Measurements from ENCODE around the gene TBX18. TPM values are rescaled to one million over a fixed set of nuclear protein-coding genes. Genes with fewer than 3 reads are reported as not detected.

Gene TBX18
- total and polyA plus RNA-seq, 2 of the 4 experiments (the other 2 are of a cell fraction): 0.86 to 1.3 TPM

GRCh38 chr6:84756466-84756865 is 7.9 kb downstream of the TBX18 start:
- no peak for DNase-seq
- Histone ChIP-seq H3K4me1 (ENCODE audit: control insufficient read depth, insufficient read depth, low read length) (no peaks in the 10 kb centered on the region), H3K4me2 (ENCODE audit: low read depth, low read length) (no peak overlapping the region), H3K27me3 (ENCODE audit: control insufficient read depth, insufficient read depth, low read length) (peaks cover 2% of the 10 kb centered on the region), H3K9me3 (ENCODE audit: control insufficient read depth, insufficient read depth, low read length) (no peaks in the 10 kb centered on the region), H4K5ac (ENCODE audit: low read depth, low read length) (no peak overlapping the region), H2BK20ac (ENCODE audit: low read depth, low read length) (no peak overlapping the region), H2BK15ac (ENCODE audit: low read depth, low read length) (no peak overlapping the region), H2BK120ac (ENCODE audit: low read depth, low read length) (no peak overlapping the region), H4K20me1 (ENCODE audit: insufficient read depth, low read length) (no peaks in the 10 kb centered on the region), H4K8ac (ENCODE audit: low read depth in 2 of 2, low read length in 2 of 2) (no peak overlapping the region), H3K18ac (ENCODE audit: low read depth, low read length) (no peak overlapping the region), H3K27ac (ENCODE audit: insufficient read depth, low read length) (no peak overlapping the region), H3K4me3 (ENCODE audit: insufficient read depth, low read depth, low read length) (no peak overlapping the region), H3K9ac (ENCODE audit: low read depth, low read length) (no peak overlapping the region), H3K56ac (ENCODE audit: extremely low read depth, insufficient read depth, low read length) (no peak overlapping the region), H2AK5ac (ENCODE audit: low read depth, low read length) (no peak overlapping the region), H3K4ac (ENCODE audit: low read depth, low read length) (no peak overlapping the region), H2BK5ac (ENCODE audit: low read depth, low read length, poor library complexity, severe bottlenecking) (no peak overlapping the region), H2AK9ac (replicated peaks; ENCODE audit: low read depth, low read length, poor library complexity) (no peak overlapping the region), H3K79me1 (ENCODE audit: low read depth in 1 of 2, low read length in 2 of 2) (no peaks in the 10 kb centered on the region), H3K9me1 (ENCODE audit: insufficient read depth, low read length) (no peaks in the 10 kb centered on the region), H4K91ac (ENCODE audit: insufficient read depth, low read depth, low read length) (no peak overlapping the region), H3K23ac (ENCODE audit: low read depth, low read length) (no peak overlapping the region), H2AFZ (replicated peaks; ENCODE audit: low read length, poor library complexity) (no peak overlapping the region), H3K14ac (replicated peaks; ENCODE audit: low read depth, low read length) (no peak overlapping the region), H3K36me3 (ENCODE audit: control insufficient read depth, insufficient read depth, low read length) (no peaks in the 10 kb centered on the region)
- TF ChIP-seq RAD21 (IDR thresholded peaks at IDR 0.05; ENCODE audit: low read length): no peak
- no peak for TF ChIP-seq RFX5 (IDR thresholded peaks at IDR 0.05; ENCODE audit: low read depth, low read length)
- no peak for TF ChIP-seq ELK1 (IDR thresholded peaks at IDR 0.05; ENCODE audit: borderline replicate concordance, low read depth, low read length)
- TF ChIP-seq CHD1 (IDR thresholded peaks at IDR 0.05; ENCODE audit: low read depth, low read length): no peak
- no peak for TF ChIP-seq POLR2A (IDR thresholded peaks at IDR 0.05; ENCODE audit: low read depth, low read length)
- no peak for TF ChIP-seq SMC3 (IDR thresholded peaks at IDR 0.05; ENCODE audit: low read depth, low read length)
- ATAC-seq (ENCODE audit: low read depth): no peak
- ChIA-PET POLR2A (ENCODE audit: unreplicated experiment) (no interaction called here), CTCF (interaction anchor here (0.6 kb wide), 1 partner anchor 327 kb away, joined by 4 read pairs; no protein-coding TSS in a partner anchor)
- BruUV-seq (replicated peaks): no TSS peak
- 62% methylated on average over 4 of the region's 7 CpGs; no CpG with 5 or more reads in 1 of the 2 experiments for WGBS, 2 experiments (ENCODE audit: extremely low coverage in 2 of 2, insufficient read length in 1 of 2)
- dilution Hi-C loops (cut with HindIII; ENCODE audit: low sequenced_read_pairs, unreplicated experiment): no loop called here
- intact Hi-C loops (cut with micrococcal nuclease): no loop called here
- in situ Hi-C loops (cut with MboI; ENCODE audit: low sequenced_read_pairs): no loop called here
